WTC11 (cell line): ENCODE results near the gene SVIL. TPM values are rescaled to one million over a fixed set of nuclear protein-coding genes. Genes with fewer than 3 reads are reported as not detected.
A peak's percentile ranks its signal among the peaks of the same experiment; 100 is the strongest.
"Not testable (repeated sequence)": the region's sequence is repeated elsewhere in the genome, so short reads cannot be mapped to it uniquely, and the experiment has no call there.

Experiments
- ATAC-seq: fragments of 200-7000 bp; cut with Tn5 transposase; 2 replicates; pipeline ENCODE4 v1.10.0; 2021; ENCODE audit warnings: mild to moderate bottlenecking, moderate library complexity
- CTCF ChIA-PET: fragments of 300-600 bp; sonication (Branson Sonifier 250); formaldehyde crosslinking; loops from one replicate; lab custom pipeline; 2021; ENCODE audit warnings: antibody characterized with exemption; lab: Charles Lee
- POLR2A ChIA-PET: fragments of 350-600 bp; sonication (Branson Sonifier 250); formaldehyde crosslinking; loops from one replicate; lab custom pipeline; 2021; ENCODE audit warnings: antibody characterized with exemption; lab: Charles Lee
- DNase-seq: peaks from one replicate; pipeline ENCODE4 v3.0.0; 2021; ENCODE audit warnings: low spot score
- H3K27ac Mint-ChIP-seq: 2 replicates; pipeline ENCODE4 v1.8.0; 2021; ENCODE audit warnings: mixed read lengths
- H3K27me3 Mint-ChIP-seq: 2 replicates; pipeline ENCODE4 v1.8.0; 2021; ENCODE audit warnings: low read depth, mild to moderate bottlenecking, moderate library complexity, mixed read lengths
- H3K36me3 Mint-ChIP-seq: 2 replicates; pipeline ENCODE4 v1.8.0; 2021; ENCODE audit warnings: mixed read lengths
- H3K4me1 Mint-ChIP-seq: 2 replicates; pipeline ENCODE4 v1.8.0; 2022; ENCODE audit warnings: mixed read lengths
- H3K4me3 Mint-ChIP-seq: 2 replicates; pipeline ENCODE4 v1.8.0; 2021; ENCODE audit warnings: mild to moderate bottlenecking, moderate library complexity, mixed read lengths
- H3K9me3 Mint-ChIP-seq: 2 replicates; pipeline ENCODE4 v1.8.0; 2021; ENCODE audit warnings: mixed read lengths
- EMX1 ChIP-seq: fragments of 250-450 bp; sonication (Bioruptor Pico); IDR thresholded peaks from 2 replicates; pipeline ENCODE4 v1.8.0; 2021; ENCODE audit warnings: mild to moderate bottlenecking
- MLX ChIP-seq: sonication (generic); formaldehyde crosslinking; IDR thresholded peaks from 2 replicates; pipeline ENCODE4 v1.8.1; 2023; ENCODE audit warnings: mild to moderate bottlenecking, missing genetic modification reagents, moderate library complexity
- USF2 ChIP-seq: sonication (generic); formaldehyde crosslinking; IDR thresholded peaks from 2 replicates; pipeline ENCODE4 v1.8.1; 2023; ENCODE audit warnings: mild to moderate bottlenecking, missing genetic modification reagents, moderate library complexity
- ZNF317 ChIP-seq: sonication (generic); formaldehyde crosslinking; IDR thresholded peaks from 2 replicates; pipeline ENCODE4 v1.8.1; 2023; ENCODE audit warnings: low read depth, mild to moderate bottlenecking, moderate library complexity, missing genetic modification reagents, borderline replicate concordance
- ZNF416 ChIP-seq: fragments of 250-450 bp; sonication (Bioruptor Pico); IDR thresholded peaks from 2 replicates; pipeline ENCODE4 v1.9.0; 2021; ENCODE audit warnings: mild to moderate bottlenecking, inconsistent platforms
- total RNA-seq: library from RNA; stranded (reverse); gene quantifications from 3 replicates; pipeline ENCODE4 v1.2.3, GENCODE V29; 2021
- TF ChIP-seq, protein P1 (sequence below): sonication (generic); formaldehyde crosslinking; IDR thresholded peaks from 2 replicates; pipeline ENCODE4 v1.8.1; 2023; ENCODE audit warnings: mild to moderate bottlenecking, missing genetic modification reagents, borderline replicate concordance
- TF ChIP-seq, protein P2 (sequence below): sonication (generic); formaldehyde crosslinking; IDR thresholded peaks from 2 replicates; pipeline ENCODE4 v1.8.0; 2022; ENCODE audit warnings: mild to moderate bottlenecking, missing genetic modification reagents
- TF ChIP-seq, protein P3 (sequence below): fragments of 200-600 bp; IDR thresholded peaks from 2 replicates; pipeline ENCODE4 v1.8.0; 2022; ENCODE audit warnings: antibody characterized with exemption

The SVIL gene
- total RNA-seq, 1 experiment from 2014 or later: 27.1 TPM

- TF ChIP-seq, protein P1, sequence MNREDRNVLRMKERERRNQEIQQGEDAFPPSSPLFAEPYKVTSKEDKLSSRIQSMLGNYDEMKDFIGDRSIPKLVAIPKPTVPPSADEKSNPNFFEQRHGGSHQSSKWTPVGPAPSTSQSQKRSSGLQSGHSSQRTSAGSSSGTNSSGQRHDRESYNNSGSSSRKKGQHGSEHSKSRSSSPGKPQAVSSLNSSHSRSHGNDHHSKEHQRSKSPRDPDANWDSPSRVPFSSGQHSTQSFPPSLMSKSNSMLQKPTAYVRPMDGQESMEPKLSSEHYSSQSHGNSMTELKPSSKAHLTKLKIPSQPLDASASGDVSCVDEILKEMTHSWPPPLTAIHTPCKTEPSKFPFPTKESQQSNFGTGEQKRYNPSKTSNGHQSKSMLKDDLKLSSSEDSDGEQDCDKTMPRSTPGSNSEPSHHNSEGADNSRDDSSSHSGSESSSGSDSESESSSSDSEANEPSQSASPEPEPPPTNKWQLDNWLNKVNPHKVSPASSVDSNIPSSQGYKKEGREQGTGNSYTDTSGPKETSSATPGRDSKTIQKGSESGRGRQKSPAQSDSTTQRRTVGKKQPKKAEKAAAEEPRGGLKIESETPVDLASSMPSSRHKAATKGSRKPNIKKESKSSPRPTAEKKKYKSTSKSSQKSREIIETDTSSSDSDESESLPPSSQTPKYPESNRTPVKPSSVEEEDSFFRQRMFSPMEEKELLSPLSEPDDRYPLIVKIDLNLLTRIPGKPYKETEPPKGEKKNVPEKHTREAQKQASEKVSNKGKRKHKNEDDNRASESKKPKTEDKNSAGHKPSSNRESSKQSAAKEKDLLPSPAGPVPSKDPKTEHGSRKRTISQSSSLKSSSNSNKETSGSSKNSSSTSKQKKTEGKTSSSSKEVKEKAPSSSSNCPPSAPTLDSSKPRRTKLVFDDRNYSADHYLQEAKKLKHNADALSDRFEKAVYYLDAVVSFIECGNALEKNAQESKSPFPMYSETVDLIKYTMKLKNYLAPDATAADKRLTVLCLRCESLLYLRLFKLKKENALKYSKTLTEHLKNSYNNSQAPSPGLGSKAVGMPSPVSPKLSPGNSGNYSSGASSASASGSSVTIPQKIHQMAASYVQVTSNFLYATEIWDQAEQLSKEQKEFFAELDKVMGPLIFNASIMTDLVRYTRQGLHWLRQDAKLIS (CRISPR knock-in tag): no peak
- TF ChIP-seq EMX1 (CRISPR knock-in tag): no peak
- TF ChIP-seq ZNF416 (CRISPR knock-in tag): no peak
- TF ChIP-seq, protein P2, sequence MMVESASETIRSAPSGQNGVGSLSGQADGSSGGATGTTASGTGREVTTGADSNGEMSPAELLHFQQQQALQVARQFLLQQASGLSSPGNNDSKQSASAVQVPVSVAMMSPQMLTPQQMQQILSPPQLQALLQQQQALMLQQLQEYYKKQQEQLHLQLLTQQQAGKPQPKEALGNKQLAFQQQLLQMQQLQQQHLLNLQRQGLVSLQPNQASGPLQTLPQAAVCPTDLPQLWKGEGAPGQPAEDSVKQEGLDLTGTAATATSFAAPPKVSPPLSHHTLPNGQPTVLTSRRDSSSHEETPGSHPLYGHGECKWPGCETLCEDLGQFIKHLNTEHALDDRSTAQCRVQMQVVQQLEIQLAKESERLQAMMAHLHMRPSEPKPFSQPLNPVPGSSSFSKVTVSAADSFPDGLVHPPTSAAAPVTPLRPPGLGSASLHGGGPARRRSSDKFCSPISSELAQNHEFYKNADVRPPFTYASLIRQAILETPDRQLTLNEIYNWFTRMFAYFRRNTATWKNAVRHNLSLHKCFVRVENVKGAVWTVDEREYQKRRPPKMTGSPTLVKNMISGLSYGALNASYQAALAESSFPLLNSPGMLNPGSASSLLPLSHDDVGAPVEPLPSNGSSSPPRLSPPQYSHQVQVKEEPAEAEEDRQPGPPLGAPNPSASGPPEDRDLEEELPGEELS: no peak
- TF ChIP-seq ZNF317 (CRISPR knock-in tag): no peak
- no peak for TF ChIP-seq MLX
Measured at GRCh38 chr10:29469481-29470354, 165.1 kb downstream of the SVIL start (continued).

GRCh38 chr10:29465384-29465783 is 169.4 kb downstream of the SVIL start:
- ChIA-PET CTCF (interaction anchor here (0.6 to 2.4 kb wide), 7 partner anchors 13 to 317 kb away, joined by 3 to 11 read pairs (median 3); no protein-coding TSS in a partner anchor), POLR2A (no interaction called here)
- ATAC-seq (peak; percentile 88), DNase-seq (peak; percentile 42)
- Mint-ChIP-seq H3K4me3 (no peak overlapping the region), H3K9me3 (peaks cover 9% of the 10 kb centered on the region), H3K27ac (no peak overlapping the region), H3K4me1 (peaks cover 3% of the 10 kb centered on the region), H3K36me3 (peaks cover 60% of the 10 kb centered on the region), H3K27me3 (no peaks in the 10 kb centered on the region)
- TF ChIP-seq, protein P3, sequence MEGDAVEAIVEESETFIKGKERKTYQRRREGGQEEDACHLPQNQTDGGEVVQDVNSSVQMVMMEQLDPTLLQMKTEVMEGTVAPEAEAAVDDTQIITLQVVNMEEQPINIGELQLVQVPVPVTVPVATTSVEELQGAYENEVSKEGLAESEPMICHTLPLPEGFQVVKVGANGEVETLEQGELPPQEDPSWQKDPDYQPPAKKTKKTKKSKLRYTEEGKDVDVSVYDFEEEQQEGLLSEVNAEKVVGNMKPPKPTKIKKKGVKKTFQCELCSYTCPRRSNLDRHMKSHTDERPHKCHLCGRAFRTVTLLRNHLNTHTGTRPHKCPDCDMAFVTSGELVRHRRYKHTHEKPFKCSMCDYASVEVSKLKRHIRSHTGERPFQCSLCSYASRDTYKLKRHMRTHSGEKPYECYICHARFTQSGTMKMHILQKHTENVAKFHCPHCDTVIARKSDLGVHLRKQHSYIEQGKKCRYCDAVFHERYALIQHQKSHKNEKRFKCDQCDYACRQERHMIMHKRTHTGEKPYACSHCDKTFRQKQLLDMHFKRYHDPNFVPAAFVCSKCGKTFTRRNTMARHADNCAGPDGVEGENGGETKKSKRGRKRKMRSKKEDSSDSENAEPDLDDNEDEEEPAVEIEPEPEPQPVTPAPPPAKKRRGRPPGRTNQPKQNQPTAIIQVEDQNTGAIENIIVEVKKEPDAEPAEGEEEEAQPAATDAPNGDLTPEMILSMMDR: 0 out of 2 replicates have a peak, but pooled peaks have one; percentile 21
- no peak for TF ChIP-seq EMX1 (CRISPR knock-in tag)

- CTCF ChIA-PET: interaction anchor here (0.6 to 2.4 kb wide), 7 partner anchors 13 to 317 kb away, joined by 3 to 11 read pairs (median 3); no protein-coding TSS in a partner anchor
- ATAC-seq: not testable (repeated sequence)
Measured at GRCh38 chr10:29464671-29465171, 170.1 kb downstream of the SVIL start.

More at GRCh38 chr10:29464671-29465171, 170.1 kb downstream of the SVIL start:
- not testable (repeated sequence) for H3K4me3 Mint-ChIP-seq, H3K27ac Mint-ChIP-seq, DNase-seq
- H3K36me3 Mint-ChIP-seq: peaks cover 62% of the 10 kb centered on the region
- H3K9me3 Mint-ChIP-seq: peaks cover 16% of the 10 kb centered on the region
- peak; percentile 37; the same call in 1 of the 2 replicates for TF ChIP-seq USF2
- TF ChIP-seq, all 79 proteins: peak for 1; not testable (repeated sequence) for 78
- POLR2A ChIA-PET, H3K4me1 Mint-ChIP-seq, H3K27me3 Mint-ChIP-seq: not testable (repeated sequence)
